ENCODE measurements around the gene PPP1R3D. TPM values are rescaled to one million over a fixed set of nuclear protein-coding genes. Genes with fewer than 3 reads are reported as not detected.

PPP1R3D gene
- polyA plus RNA-seq, 1 donor from 2014 or later, result 1.8 TPM

- peaks cover 22 to 38% (median 35%) of the 10 kb centered on the region in 3 donors for H3K4me1 Mint-ChIP-seq
- H3K36me3 Mint-ChIP-seq, result peaks cover 6% of the 10 kb centered on the region
- peak overlapping the region; percentile 90 to 99 (median 98) for H3K4me3 Mint-ChIP-seq
- H3K9me3 Mint-ChIP-seq, result no peaks in the 10 kb centered on the region
- H3K27me3 Mint-ChIP-seq, result no peaks in the 10 kb centered on the region
- peak overlapping the region in 1 of 3 donors; percentile 79 for H3K27ac Mint-ChIP-seq
These were observed 840 bp downstream of the PPP1R3D start for GRCh38 chr20:59939052-59939878.

GRCh38 chr20:59938696-59939051, 1.4 kb downstream of the PPP1R3D start:
- H3K9me3 Mint-ChIP-seq, result no peaks in the 10 kb centered on the region
- H3K4me1 Mint-ChIP-seq, result peaks cover 24 to 38% (median 35%) of the 10 kb centered on the region in 3 donors
- H3K27ac Mint-ChIP-seq, result peak overlapping the region in 2 of 3 donors; percentile 78 to 79
- peaks cover 6% of the 10 kb centered on the region for H3K36me3 Mint-ChIP-seq
- no peaks in the 10 kb centered on the region for H3K27me3 Mint-ChIP-seq
- peak overlapping the region; percentile 79 to 93 (median 89) for H3K4me3 Mint-ChIP-seq

GRCh38 chr20:59938221-59938620, 1.9 kb downstream of the PPP1R3D start:
- Mint-ChIP-seq H3K4me1 (peaks cover 24 to 38% (median 35%) of the 10 kb centered on the region in 3 donors), H3K27me3 (no peaks in the 10 kb centered on the region), H3K36me3 (peaks cover 6% of the 10 kb centered on the region), H3K4me3 (peak overlapping the region; percentile 79 to 93 (median 89)), H3K27ac (peak overlapping the region in 2 of 3 donors; percentile 78 to 79), H3K9me3 (no peaks in the 10 kb centered on the region)

- peak overlapping the region in 1 of 3 donors; percentile 28 for H3K27ac Mint-ChIP-seq
- peaks cover 24 to 38% (median 33%) of the 10 kb centered on the region in 3 donors for H3K4me1 Mint-ChIP-seq
- H3K9me3 Mint-ChIP-seq, result no peaks in the 10 kb centered on the region
- H3K4me3 Mint-ChIP-seq, result peak overlapping the region in 3 of 4 donors; percentile 8 to 80 (median 72)
- no peaks in the 10 kb centered on the region for H3K27me3 Mint-ChIP-seq
- peaks cover 6% of the 10 kb centered on the region for H3K36me3 Mint-ChIP-seq
These were observed 3.0 kb downstream of the PPP1R3D start for GRCh38 chr20:59937150-59937549.

- H3K27ac Mint-ChIP-seq, result no peak overlapping the region
- H3K27me3 Mint-ChIP-seq, result no peaks in the 10 kb centered on the region
- peaks cover 6% of the 10 kb centered on the region for H3K36me3 Mint-ChIP-seq
- peak overlapping the region in 2 of 4 donors; percentile 46 to 58 for H3K4me3 Mint-ChIP-seq
- H3K4me1 Mint-ChIP-seq, result peaks cover 20 to 38% (median 31%) of the 10 kb centered on the region in 3 donors
- no peaks in the 10 kb centered on the region for H3K9me3 Mint-ChIP-seq
These were observed 3.7 kb downstream of the PPP1R3D start for GRCh38 chr20:59936409-59936808.

GRCh38 chr20:59935457-59936185, 4.5 kb downstream of the PPP1R3D start:
- H3K27ac Mint-ChIP-seq, result no peak overlapping the region
- H3K36me3 Mint-ChIP-seq, result peaks cover 6% of the 10 kb centered on the region
- peaks cover 16 to 30% (median 26%) of the 10 kb centered on the region in 3 donors for H3K4me1 Mint-ChIP-seq
- peak overlapping the region in 2 of 4 donors; percentile 12 to 46 for H3K4me3 Mint-ChIP-seq
- no peaks in the 10 kb centered on the region for H3K27me3 Mint-ChIP-seq
- no peaks in the 10 kb centered on the region for H3K9me3 Mint-ChIP-seq

DNA sequence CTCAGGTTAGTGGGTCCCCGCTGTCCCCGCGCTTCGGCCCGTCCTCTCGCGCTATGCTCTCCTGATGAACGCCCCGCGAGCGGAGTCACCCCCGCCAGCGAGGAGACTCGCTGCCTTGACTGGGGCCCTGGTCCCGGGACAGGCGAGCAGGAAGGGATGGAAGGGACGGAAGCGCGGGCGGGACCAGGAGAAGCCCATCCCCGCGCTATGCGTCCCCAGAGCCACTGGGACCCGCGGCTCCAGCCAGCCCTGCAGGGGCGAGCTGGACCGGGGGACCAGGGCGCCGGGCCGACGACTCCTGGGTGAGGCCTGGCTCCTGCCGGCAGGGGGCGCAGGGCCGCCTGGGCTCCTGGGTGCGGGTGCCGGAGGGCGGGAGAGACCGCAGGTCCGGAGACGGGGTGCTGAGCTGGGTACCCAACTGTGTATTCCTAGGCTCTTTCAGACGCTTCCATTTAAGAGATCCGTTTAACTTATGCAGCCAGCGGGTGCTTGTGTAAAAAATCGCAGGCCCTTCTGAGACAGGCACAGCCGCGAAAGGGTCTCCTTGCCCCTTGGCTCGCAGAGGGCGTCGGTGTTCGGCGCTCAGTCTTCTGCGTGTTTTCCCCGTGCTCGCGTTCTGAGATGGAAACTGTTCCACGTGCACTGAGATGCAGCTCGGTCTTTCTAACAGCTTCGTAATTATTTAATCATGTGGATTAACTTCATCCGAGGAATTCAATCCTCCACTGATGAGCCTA, 6.1 kb downstream of the PPP1R3D start:
- H3K9me3 Mint-ChIP-seq, result no peaks in the 10 kb centered on the region
- H3K4me3 Mint-ChIP-seq, result peak overlapping the region; percentile 60 to 87 (median 78)
- H3K36me3 Mint-ChIP-seq, result peaks cover 6% of the 10 kb centered on the region
- H3K27me3 Mint-ChIP-seq, result no peaks in the 10 kb centered on the region
- H3K27ac Mint-ChIP-seq, result peak overlapping the region in 2 of 3 donors; percentile 23 to 67
- peaks cover 14 to 27% (median 26%) of the 10 kb centered on the region in 3 donors for H3K4me1 Mint-ChIP-seq

DNA sequence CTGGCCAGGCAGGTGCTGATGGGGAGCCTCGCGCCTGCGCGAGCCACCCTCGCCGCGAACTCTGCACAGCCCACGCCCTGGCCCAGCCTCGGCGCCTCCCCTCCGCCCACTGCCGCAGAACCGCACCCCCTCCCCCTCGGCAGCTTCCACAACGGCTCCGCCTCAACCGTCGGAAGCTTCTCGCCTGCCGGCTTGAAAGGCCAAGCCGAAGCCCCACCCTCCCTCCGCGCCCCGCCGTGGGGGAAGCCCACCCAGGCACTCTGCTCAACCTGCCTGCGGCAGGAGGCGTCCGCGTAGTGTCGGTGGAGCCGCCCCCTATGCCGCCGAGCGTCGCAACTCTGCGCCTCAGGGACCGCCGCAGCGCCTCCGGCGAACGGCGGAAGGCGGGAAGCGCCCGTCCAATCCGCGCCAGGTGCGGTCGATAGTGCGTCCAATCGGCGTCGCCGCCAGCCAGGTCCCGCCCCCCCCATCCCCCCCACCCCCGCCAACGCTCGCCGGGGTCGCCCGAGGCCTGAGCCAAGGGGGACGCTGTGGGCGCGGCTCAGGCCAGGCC, 6.7 kb downstream of the PPP1R3D start, which contains the start of gene SYCP2:
SYCP2 (minus strand) TSS at position 342 of the 553 bp plus-strand sequence. CDS start 11,224 bp downstream, outside the sequence.
- no peaks in the 10 kb centered on the region for H3K9me3 Mint-ChIP-seq
- no peaks in the 10 kb centered on the region for H3K27me3 Mint-ChIP-seq
- H3K4me3 Mint-ChIP-seq, result peak within 1 kb of the TSS; percentile 60 to 87 (median 79)
- peak within 1 kb of the TSS in 2 of 3 donors; percentile 23 to 67 for H3K27ac Mint-ChIP-seq
- peaks cover 6% of the 10 kb centered on the region for H3K36me3 Mint-ChIP-seq
- H3K4me1 Mint-ChIP-seq, result peaks cover 10 to 25% (median 22%) of the 10 kb centered on the region in 3 donors

GRCh38 chr20:59932616-59933295, 7.3 kb downstream of the PPP1R3D start:
- Mint-ChIP-seq H3K4me3 (peak overlapping the region in 2 of 4 donors; percentile 76 to 80), H3K9me3 (no peaks in the 10 kb centered on the region), H3K27me3 (no peaks in the 10 kb centered on the region), H3K36me3 (peaks cover 6% of the 10 kb centered on the region), H3K27ac (no peak overlapping the region), H3K4me1 (peaks cover 4 to 19% (median 16%) of the 10 kb centered on the region in 3 donors)

DNA sequence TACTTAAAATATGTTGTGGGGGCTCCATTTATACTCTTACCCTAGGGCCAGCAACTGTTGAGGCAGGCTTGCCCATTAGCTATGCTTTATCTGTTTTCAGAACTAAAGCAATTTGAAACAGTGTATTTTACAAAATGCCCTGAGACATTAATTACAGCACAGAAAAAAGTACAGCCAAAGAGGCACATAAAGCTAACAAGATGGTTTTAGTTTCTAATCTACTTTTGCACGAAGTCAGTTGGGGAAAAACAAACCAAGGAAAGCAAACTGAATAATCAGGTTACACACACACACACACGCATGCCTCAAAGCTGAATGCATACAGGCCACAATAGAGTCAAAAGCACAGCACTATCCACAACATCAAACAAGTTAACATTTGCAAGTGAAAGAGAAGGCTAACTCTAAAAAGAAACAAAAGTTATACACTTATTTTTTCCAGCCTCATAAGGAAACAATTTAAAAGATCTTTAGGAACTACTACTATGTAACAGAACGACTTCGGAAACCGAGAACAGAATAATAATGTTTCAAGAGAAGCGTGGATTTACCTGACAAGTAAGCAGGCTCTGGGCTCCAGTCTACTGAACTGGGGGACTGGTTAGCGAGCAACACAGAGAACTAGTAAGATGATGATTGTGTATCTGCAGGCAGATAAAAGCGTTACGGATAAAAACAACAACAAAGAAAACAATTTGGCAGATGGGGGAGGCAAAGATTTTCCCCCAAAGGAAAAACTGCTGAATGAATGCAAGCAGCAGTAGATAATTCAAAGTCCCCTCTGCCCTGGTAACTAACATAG, 8.4 kb downstream of the PPP1R3D start:
- Mint-ChIP-seq H3K4me1 (peaks cover 1 to 14% (median 11%) of the 10 kb centered on the region in 3 donors), H3K27me3 (no peaks in the 10 kb centered on the region), H3K4me3 (peak overlapping the region in 3 of 4 donors; percentile 40 to 72 (median 66)), H3K27ac (peak overlapping the region in 1 of 3 donors; percentile 73), H3K36me3 (peaks cover 5% of the 10 kb centered on the region), H3K9me3 (no peaks in the 10 kb centered on the region)

GRCh38 chr20:59925899-59926298, 14.2 kb downstream of the PPP1R3D start:
- Mint-ChIP-seq H3K27me3 (peaks cover 1% of the 10 kb centered on the region), H3K27ac (no peak overlapping the region), H3K36me3 (no peaks in the 10 kb centered on the region), H3K4me3 (no peak overlapping the region), H3K4me1 (peaks cover 0 to 2% (median 0%) of the 10 kb centered on the region in 3 donors), H3K9me3 (no peaks in the 10 kb centered on the region)

GRCh38 chr20:59925359-59925758, 14.7 kb downstream of the PPP1R3D start:
- Mint-ChIP-seq H3K27me3 (peaks cover 1% of the 10 kb centered on the region), H3K4me1 (peaks cover 0 to 2% (median 0%) of the 10 kb centered on the region in 3 donors), H3K36me3 (no peaks in the 10 kb centered on the region), H3K4me3 (no peak overlapping the region), H3K9me3 (no peaks in the 10 kb centered on the region), H3K27ac (no peak overlapping the region)

DNA sequence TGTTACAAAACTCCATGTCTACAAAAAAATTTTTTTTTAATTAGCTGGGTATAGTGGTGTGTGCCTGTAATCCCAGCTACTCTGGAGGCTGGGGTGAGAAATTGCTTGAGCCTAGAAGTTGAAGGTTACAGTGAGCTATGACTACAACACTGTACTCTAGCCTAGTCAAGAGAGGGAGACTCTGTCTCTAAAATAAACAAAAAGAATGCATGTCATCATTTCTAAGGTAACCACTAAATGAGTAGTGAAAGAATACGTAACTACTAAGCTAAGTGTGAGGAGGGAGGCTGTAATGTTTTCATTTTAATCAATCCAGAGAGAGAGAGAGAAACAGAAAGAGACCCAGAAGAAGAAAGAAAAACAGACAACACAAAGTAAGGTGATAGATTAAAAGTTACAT, 16.6 kb downstream of the PPP1R3D start:
- Mint-ChIP-seq H3K4me1 (peaks cover 0 to 2% (median 0%) of the 10 kb centered on the region in 3 donors), H3K4me3 (no peak overlapping the region), H3K27me3 (peaks cover 1% of the 10 kb centered on the region), H3K9me3 (no peaks in the 10 kb centered on the region), H3K27ac (no peak overlapping the region), H3K36me3 (peaks cover 1% of the 10 kb centered on the region)

Data from IgD-negative memory B cell (primary cell).